DOHH2 (cell line): ENCODE data around the gene EFS.

Experiments
- H3F3A ChIP-seq: fragments of 200-600 bp; sonication (generic), shearing (Covaris generic); 2 replicates; pipeline ENCODE4 v1.6.0; 2016; ENCODE audit warnings: antibody characterized with exemption, mild to moderate bottlenecking; ENCODE audit not compliant: control insufficient read depth, insufficient read depth
- H3K27ac ChIP-seq: fragments of 200-600 bp; sonication (generic); 2 replicates; pipeline ENCODE4 v1.5.1; 2014; ENCODE audit warnings: low read depth, mild to moderate bottlenecking, low read length, moderate library complexity
- H3K27me3 ChIP-seq: fragments of 200-600 bp; sonication (generic); 2 replicates; pipeline ENCODE4 v1.6.1; 2014; ENCODE audit warnings: mild to moderate bottlenecking, low read length, mixed read lengths; ENCODE audit not compliant: control insufficient read depth
- H3K36me3 ChIP-seq: fragments of 200-600 bp; sonication (generic); 2 replicates; pipeline ENCODE4 v1.6.1; 2014; ENCODE audit warnings: mild to moderate bottlenecking, low read length, moderate library complexity, mixed read lengths; ENCODE audit not compliant: control insufficient read depth
- H3K4me1 ChIP-seq: fragments of 200-600 bp; sonication (generic); 2 replicates; pipeline ENCODE4 v1.6.1; 2014; ENCODE audit warnings: mild to moderate bottlenecking, low read length, mixed read lengths; ENCODE audit not compliant: control insufficient read depth
- H3K4me2 ChIP-seq: fragments of 200-600 bp; sonication (generic); 2 replicates; pipeline ENCODE4 v1.6.0; 2014; ENCODE audit warnings: mild to moderate bottlenecking, low read length, moderate library complexity
- H3K4me3 ChIP-seq: fragments of 200-600 bp; sonication (generic); 2 replicates; pipeline ENCODE4 v1.5.1; 2014; ENCODE audit warnings: mild to moderate bottlenecking, low read length, mixed read lengths
- H3K79me2 ChIP-seq: fragments of 200-600 bp; sonication (generic); 2 replicates; pipeline ENCODE4 v1.6.1; 2014; ENCODE audit warnings: mild to moderate bottlenecking, low read length, mixed read lengths; ENCODE audit not compliant: control insufficient read depth
- H3K9me2 ChIP-seq: fragments of 200-600 bp; sonication (generic); replicated peaks from 2 replicates; pipeline ENCODE4 v1.6.1; 2014; ENCODE audit warnings: mild to moderate bottlenecking, low read length, mixed read lengths; ENCODE audit not compliant: control insufficient read depth
- H3K9me3 ChIP-seq: fragments of 200-600 bp; sonication (generic); 2 replicates; pipeline ENCODE4 v1.6.1; 2014; ENCODE audit warnings: antibody characterized with exemption, low read length, mixed read lengths; ENCODE audit not compliant: control insufficient read depth, insufficient read depth
- H4K20me1 ChIP-seq: fragments of 200-600 bp; sonication (generic); 2 replicates; pipeline ENCODE4 v1.6.0; 2014; ENCODE audit warnings: low read depth, mild to moderate bottlenecking, antibody characterized with exemption, low read length, moderate library complexity; ENCODE audit not compliant: control insufficient read depth, insufficient read depth
- CTCF ChIP-seq: fragments of 200-600 bp; sonication (generic); IDR thresholded peaks from one replicate; pipeline ENCODE4 v1.5.1; 2014; ENCODE audit warnings: antibody characterized with exemption, mild to moderate bottlenecking, low read depth, low read length; ENCODE audit not compliant: poor library complexity, severe bottlenecking
- EZH2phosphoT487 ChIP-seq: fragments of 200-600 bp; sonication (generic); IDR thresholded peaks from 2 replicates; pipeline ENCODE4 v1.6.1; 2017; ENCODE audit warnings: borderline replicate concordance, mild to moderate bottlenecking, antibody characterized with exemption, low read length, moderate library complexity, mixed read lengths

The EFS gene

GRCh38 chr14:23345987-23346692 lies 18.8 kb downstream of the EFS start:
- Histone ChIP-seq H4K20me1 (no peaks in the 10 kb centered on the region), H3K79me2 (no peaks in the 10 kb centered on the region), H3K4me2 (no peak overlapping the region), H3K27me3 (peaks cover 6% of the 10 kb centered on the region), H3K9me3 (no peaks in the 10 kb centered on the region), H3K36me3 (no peaks in the 10 kb centered on the region), H3K4me1 (no peaks in the 10 kb centered on the region), H3F3A (no peaks in the 10 kb centered on the region), H3K4me3 (no peak overlapping the region), H3K9me2 (no peaks in the 10 kb centered on the region), H3K27ac (no peak overlapping the region)
- no peak for TF ChIP-seq EZH2phosphoT487

- no peak overlapping the region for H3K4me3 ChIP-seq
- H4K20me1 ChIP-seq: no peaks in the 10 kb centered on the region
- H3F3A ChIP-seq: no peaks in the 10 kb centered on the region
- H3K27ac ChIP-seq: no peak overlapping the region
- H3K9me3 ChIP-seq: no peaks in the 10 kb centered on the region
- H3K9me2 ChIP-seq: no peaks in the 10 kb centered on the region
- no peak overlapping the region for H3K4me2 ChIP-seq
- H3K4me1 ChIP-seq: no peaks in the 10 kb centered on the region
- H3K27me3 ChIP-seq: peaks cover 6% of the 10 kb centered on the region
- no peaks in the 10 kb centered on the region for H3K36me3 ChIP-seq
- H3K79me2 ChIP-seq: no peaks in the 10 kb centered on the region
- TF ChIP-seq EZH2phosphoT487: no peak
- TF ChIP-seq CTCF: no peak
These were observed 20.5 kb downstream of the EFS start for GRCh38 chr14:23344481-23344880.

GRCh38 chr14:23339506-23340268 lies 25.3 kb downstream of the EFS start:
- no peaks in the 10 kb centered on the region for H3K4me1 ChIP-seq
- no peaks in the 10 kb centered on the region for H3F3A ChIP-seq
- H4K20me1 ChIP-seq: no peaks in the 10 kb centered on the region
- H3K4me2 ChIP-seq: no peak overlapping the region
- no peak overlapping the region for H3K27ac ChIP-seq
- no peaks in the 10 kb centered on the region for H3K9me3 ChIP-seq
- TF ChIP-seq EZH2phosphoT487: no peak
- no peak for TF ChIP-seq CTCF
- peaks cover 6% of the 10 kb centered on the region for H3K27me3 ChIP-seq
- H3K9me2 ChIP-seq: no peaks in the 10 kb centered on the region
- no peak overlapping the region for H3K4me3 ChIP-seq
- H3K79me2 ChIP-seq: no peaks in the 10 kb centered on the region
- no peaks in the 10 kb centered on the region for H3K36me3 ChIP-seq

- H3K4me3 ChIP-seq: no peak overlapping the region
- H3K27me3 ChIP-seq: no peaks in the 10 kb centered on the region
- H3K4me2 ChIP-seq: no peak overlapping the region
- H3K79me2 ChIP-seq: no peaks in the 10 kb centered on the region
- no peaks in the 10 kb centered on the region for H3K36me3 ChIP-seq
- no peaks in the 10 kb centered on the region for H3K9me3 ChIP-seq
- no peaks in the 10 kb centered on the region for H3F3A ChIP-seq
- H3K9me2 ChIP-seq: no peaks in the 10 kb centered on the region
- no peaks in the 10 kb centered on the region for H4K20me1 ChIP-seq
- H3K4me1 ChIP-seq: no peaks in the 10 kb centered on the region
- no peak for TF ChIP-seq EZH2phosphoT487
- TF ChIP-seq CTCF: no peak
- no peak overlapping the region for H3K27ac ChIP-seq
These were observed 29.3 kb downstream of the EFS start for GRCh38 chr14:23335623-23336022.
